ENCODE data around the gene EEF1E1.

Gene EEF1E1

DNA sequence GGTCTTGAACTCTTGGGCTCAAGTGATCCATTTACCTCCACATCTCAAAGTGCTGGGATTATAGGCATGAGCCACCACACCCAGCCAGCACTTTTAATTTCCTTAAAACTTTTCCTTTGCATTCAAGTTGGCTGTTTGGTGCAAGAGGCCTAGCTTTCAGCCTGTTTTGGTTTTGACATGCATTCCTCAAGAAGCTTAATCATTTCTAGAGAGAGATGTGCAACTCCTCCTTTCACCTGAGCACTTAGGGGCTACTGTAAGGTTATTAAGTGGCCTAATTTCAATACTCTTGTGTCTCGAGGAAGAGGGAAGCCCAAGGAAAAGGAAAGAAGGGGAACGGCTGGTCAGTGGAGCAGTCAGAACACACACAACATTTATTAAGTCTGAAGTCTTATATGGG, 24.4 kb downstream of the EEF1E1 start:
- no peak for DNase-seq (ENCODE audit: low read depth, low spot score)
- H3K27ac ChIP-seq (ENCODE audit: low read length): no peak overlapping the region
- no CpG with 5 or more reads among the region's 2 CpGs for WGBS (ENCODE audit: insufficient coverage, insufficient read length)

DNA sequence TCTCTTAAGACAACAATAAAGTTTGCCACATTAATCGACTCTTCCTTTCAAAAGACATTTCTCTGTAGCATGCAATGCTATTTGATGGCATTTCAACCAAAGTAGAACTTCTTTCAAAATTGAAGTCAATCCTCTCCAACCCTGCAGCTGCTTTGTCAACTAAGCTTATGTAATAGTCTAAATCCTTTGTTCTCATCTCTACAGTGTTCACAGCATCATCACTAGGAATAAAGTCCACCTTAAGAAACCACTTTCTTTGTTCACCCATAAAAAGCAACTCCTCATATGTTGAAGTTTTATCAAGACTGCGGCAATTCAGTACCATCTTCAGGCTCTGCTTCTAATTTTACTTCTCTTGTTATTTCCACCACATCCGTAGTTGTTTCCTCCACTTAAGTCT, 26.6 kb downstream of the EEF1E1 start:
- H3K27ac ChIP-seq (ENCODE audit: low read length): no peak overlapping the region
- H3K4me3 ChIP-seq (ENCODE audit: low read length): no peak overlapping the region
- H3K27me3 ChIP-seq (ENCODE audit: control insufficient read depth, insufficient read depth, low read length): no peaks in the 10 kb centered on the region
- WGBS (ENCODE audit: insufficient coverage, insufficient read length): no CpG with 5 or more reads among the region's 3 CpGs
- no peaks in the 10 kb centered on the region for H3K36me3 ChIP-seq (ENCODE audit: control insufficient read depth, insufficient read depth, low read length)
- DNase-seq (ENCODE audit: low read depth, low spot score): no peak
- no peaks in the 10 kb centered on the region for H3K4me1 ChIP-seq (ENCODE audit: control insufficient read depth, insufficient read depth, low read length)
- H3K9me3 ChIP-seq (ENCODE audit: control insufficient read depth, insufficient read depth, low read length): no peaks in the 10 kb centered on the region

More for the DNA sequence above, 24.4 kb downstream of the EEF1E1 start:
- no peaks in the 10 kb centered on the region for H3K4me1 ChIP-seq (ENCODE audit: control insufficient read depth, insufficient read depth, low read length)
- no peaks in the 10 kb centered on the region for H3K27me3 ChIP-seq (ENCODE audit: control insufficient read depth, insufficient read depth, low read length)
- no peaks in the 10 kb centered on the region for H3K9me3 ChIP-seq (ENCODE audit: control insufficient read depth, insufficient read depth, low read length)
- H3K4me3 ChIP-seq (ENCODE audit: low read length): no peak overlapping the region
- H3K36me3 ChIP-seq (ENCODE audit: control insufficient read depth, insufficient read depth, low read length): no peaks in the 10 kb centered on the region

DNA sequence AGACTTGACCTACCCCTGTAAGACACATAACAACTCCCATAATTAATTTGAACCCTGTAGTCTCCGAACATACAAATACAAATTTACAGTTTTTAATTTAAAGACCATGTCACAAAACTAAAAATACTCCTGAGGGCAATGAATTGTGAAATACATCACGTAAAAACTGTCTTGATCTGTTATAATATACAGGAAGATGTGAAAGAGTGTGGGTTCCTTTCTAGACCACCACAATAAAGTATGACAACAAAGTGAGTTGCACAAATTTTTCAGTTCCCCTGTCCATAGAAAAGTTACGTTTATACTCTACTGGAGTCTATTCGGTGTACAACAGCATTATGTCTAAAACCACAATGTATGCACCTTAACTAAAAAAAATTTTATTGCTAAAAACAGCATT, 27.2 kb downstream of the EEF1E1 start:
- Histone ChIP-seq H3K36me3 (ENCODE audit: control insufficient read depth, insufficient read depth, low read length) (no peaks in the 10 kb centered on the region), H3K9me3 (ENCODE audit: control insufficient read depth, insufficient read depth, low read length) (no peaks in the 10 kb centered on the region), H3K27me3 (ENCODE audit: control insufficient read depth, insufficient read depth, low read length) (no peaks in the 10 kb centered on the region), H3K27ac (ENCODE audit: low read length) (no peak overlapping the region), H3K4me3 (ENCODE audit: low read length) (no peak overlapping the region), H3K4me1 (ENCODE audit: control insufficient read depth, insufficient read depth, low read length) (no peaks in the 10 kb centered on the region)
- WGBS (ENCODE audit: insufficient coverage, insufficient read length): no CpG with 5 or more reads among the region's 4 CpGs
- DNase-seq (ENCODE audit: low read depth, low spot score): no peak

DNA sequence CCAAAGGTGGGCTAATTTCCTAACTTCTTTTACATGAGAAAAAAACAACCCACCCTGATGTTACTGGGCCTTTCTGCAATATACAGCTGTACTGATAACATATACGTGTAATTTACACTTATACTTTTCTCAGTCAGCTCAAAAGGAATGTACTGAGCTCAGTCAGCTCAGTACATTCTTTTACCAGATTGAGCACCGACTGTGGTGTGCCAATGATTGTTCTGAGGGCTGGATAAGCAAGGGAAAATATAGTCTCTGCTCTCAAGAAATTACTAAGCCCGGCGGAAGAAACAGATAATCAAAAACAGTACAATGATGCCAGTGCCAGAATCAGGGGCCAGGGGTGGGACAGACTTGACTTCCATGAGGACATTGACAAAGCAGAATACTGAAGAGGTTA, 28.1 kb downstream of the EEF1E1 start:
- whole genome bisulfite sequencing (ENCODE audit: insufficient coverage, insufficient read length): no CpG with 5 or more reads among the region's 4 CpGs
- Histone ChIP-seq H3K4me3 (ENCODE audit: low read length) (no peak overlapping the region), H3K9me3 (ENCODE audit: control insufficient read depth, insufficient read depth, low read length) (no peaks in the 10 kb centered on the region), H3K27ac (ENCODE audit: low read length) (no peak overlapping the region), H3K36me3 (ENCODE audit: control insufficient read depth, insufficient read depth, low read length) (no peaks in the 10 kb centered on the region), H3K4me1 (ENCODE audit: control insufficient read depth, insufficient read depth, low read length) (no peaks in the 10 kb centered on the region), H3K27me3 (ENCODE audit: control insufficient read depth, insufficient read depth, low read length) (no peaks in the 10 kb centered on the region)
- no peak for DNase-seq (ENCODE audit: low read depth, low spot score)

DNA sequence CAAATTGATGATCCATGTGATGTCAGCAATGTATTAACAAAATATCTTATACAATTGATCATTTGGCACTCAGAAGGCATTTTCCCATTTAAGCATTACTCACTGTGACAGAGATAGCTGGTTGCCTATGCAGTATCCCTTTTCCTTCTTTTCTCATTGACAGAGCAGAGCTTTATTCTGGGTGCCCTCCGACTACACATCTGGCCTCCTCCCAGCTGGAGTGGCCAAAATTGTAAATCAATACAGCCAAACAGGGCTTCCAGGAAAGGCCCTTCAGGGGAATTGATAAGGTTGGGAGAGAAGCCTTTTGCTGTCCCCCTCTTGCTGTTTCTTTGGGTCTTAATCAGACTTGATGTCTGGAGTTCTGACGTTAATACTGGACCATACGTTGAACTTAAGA, 28.6 kb downstream of the EEF1E1 start:
- no peak overlapping the region for H3K27ac ChIP-seq (ENCODE audit: low read length)
- DNase-seq (ENCODE audit: low read depth, low spot score): no peak
- no peaks in the 10 kb centered on the region for H3K4me1 ChIP-seq (ENCODE audit: control insufficient read depth, insufficient read depth, low read length)
- no peaks in the 10 kb centered on the region for H3K36me3 ChIP-seq (ENCODE audit: control insufficient read depth, insufficient read depth, low read length)
- no peaks in the 10 kb centered on the region for H3K27me3 ChIP-seq (ENCODE audit: control insufficient read depth, insufficient read depth, low read length)
- H3K9me3 ChIP-seq (ENCODE audit: control insufficient read depth, insufficient read depth, low read length): no peaks in the 10 kb centered on the region
- no CpG with 5 or more reads among the region's 3 CpGs for WGBS (ENCODE audit: insufficient coverage, insufficient read length)
- H3K4me3 ChIP-seq (ENCODE audit: low read length): no peak overlapping the region

DNA sequence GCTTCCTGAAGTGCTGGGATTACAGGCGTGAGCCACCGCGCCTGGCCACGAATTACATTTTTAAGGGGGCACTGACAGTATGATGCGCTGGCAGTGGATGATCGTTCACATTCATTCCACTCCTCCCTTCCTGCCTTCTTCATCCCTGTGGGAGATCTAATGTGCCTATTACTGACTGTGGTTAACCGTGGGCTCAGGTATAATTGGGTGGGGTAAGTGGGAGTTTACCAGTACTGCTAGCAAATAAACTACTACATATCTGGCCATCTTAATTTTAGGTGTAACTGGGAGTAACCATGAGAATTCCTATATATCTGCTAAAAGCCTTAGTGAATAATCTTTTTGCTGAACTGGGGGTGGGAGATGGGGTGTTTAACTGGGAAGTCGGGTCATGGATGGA, 31.6 kb downstream of the EEF1E1 start:
- no CpG with 5 or more reads among the region's 8 CpGs for WGBS (ENCODE audit: insufficient coverage, insufficient read length)
- no peaks in the 10 kb centered on the region for H3K4me1 ChIP-seq (ENCODE audit: control insufficient read depth, insufficient read depth, low read length)

DNA sequence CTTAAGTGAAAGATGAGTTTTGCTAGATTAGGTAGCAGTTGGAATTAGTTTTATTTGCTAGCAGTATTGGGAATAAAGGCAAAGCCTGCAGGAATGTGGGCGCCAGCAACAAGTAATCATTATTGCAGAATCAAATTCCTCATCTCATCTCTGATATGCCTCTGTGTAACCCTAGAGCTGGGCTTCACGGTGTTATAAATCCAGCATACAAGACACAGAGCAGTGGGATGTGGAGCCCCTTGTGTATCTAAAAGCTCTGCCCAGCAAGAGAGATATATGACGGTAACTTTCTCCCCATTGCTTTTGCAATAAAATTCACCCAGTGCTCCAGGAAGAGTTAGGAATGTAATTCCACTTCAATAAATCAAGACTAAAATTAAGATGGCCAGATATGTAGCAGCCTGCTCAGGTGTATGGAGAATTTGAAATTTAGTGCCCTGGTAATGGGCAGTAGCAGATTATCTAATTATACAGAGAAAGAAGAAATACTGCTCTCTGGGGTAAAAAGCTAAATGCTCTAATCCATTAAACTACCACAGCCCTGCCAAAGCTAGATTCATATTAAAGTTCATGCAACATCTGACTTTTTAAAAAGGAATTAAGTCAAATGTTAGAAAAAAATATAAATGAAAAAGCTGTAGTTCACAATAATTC, 32.6 kb downstream of the EEF1E1 start:
- no CpG with 5 or more reads among the region's 3 CpGs for WGBS (ENCODE audit: insufficient coverage, insufficient read length)
- Histone ChIP-seq H3K4me1 (ENCODE audit: control insufficient read depth, insufficient read depth, low read length) (no peaks in the 10 kb centered on the region), H3K27ac (ENCODE audit: low read length) (no peak overlapping the region), H3K36me3 (ENCODE audit: control insufficient read depth, insufficient read depth, low read length) (no peaks in the 10 kb centered on the region), H3K27me3 (ENCODE audit: control insufficient read depth, insufficient read depth, low read length) (no peaks in the 10 kb centered on the region), H3K4me3 (ENCODE audit: low read length) (no peak overlapping the region), H3K9me3 (ENCODE audit: control insufficient read depth, insufficient read depth, low read length) (no peaks in the 10 kb centered on the region)
- no peak for DNase-seq (ENCODE audit: low read depth, low spot score)

More for the DNA sequence above, 31.6 kb downstream of the EEF1E1 start:
- H3K4me3 ChIP-seq (ENCODE audit: low read length): no peak overlapping the region
- no peak overlapping the region for H3K27ac ChIP-seq (ENCODE audit: low read length)
- no peaks in the 10 kb centered on the region for H3K9me3 ChIP-seq (ENCODE audit: control insufficient read depth, insufficient read depth, low read length)
- H3K36me3 ChIP-seq (ENCODE audit: control insufficient read depth, insufficient read depth, low read length): no peaks in the 10 kb centered on the region
- no peak for DNase-seq (ENCODE audit: low read depth, low spot score)
- no peaks in the 10 kb centered on the region for H3K27me3 ChIP-seq (ENCODE audit: control insufficient read depth, insufficient read depth, low read length)

DNA sequence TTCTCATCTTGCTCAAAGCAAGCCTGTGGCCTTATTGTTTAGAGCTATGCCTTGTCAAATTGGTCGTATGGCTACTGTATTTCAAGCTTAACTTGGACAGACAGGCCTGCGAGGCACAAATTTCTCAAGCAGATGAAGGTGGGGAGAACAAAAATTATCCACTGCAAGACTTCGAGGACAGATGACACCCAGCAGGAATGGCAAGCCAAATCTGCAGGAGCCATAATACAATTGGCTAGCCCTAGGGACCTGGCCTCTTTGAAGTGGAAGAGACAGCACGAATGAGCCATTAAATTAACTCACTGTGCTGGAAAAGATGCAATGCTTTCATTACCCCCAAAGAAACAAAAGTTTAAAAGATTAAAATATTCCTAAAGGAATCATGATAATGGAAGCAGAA, 33.2 kb downstream of the EEF1E1 start:
- H3K36me3 ChIP-seq (ENCODE audit: control insufficient read depth, insufficient read depth, low read length): no peaks in the 10 kb centered on the region
- H3K27me3 ChIP-seq (ENCODE audit: control insufficient read depth, insufficient read depth, low read length): no peaks in the 10 kb centered on the region
- H3K27ac ChIP-seq (ENCODE audit: low read length): no peak overlapping the region
- whole genome bisulfite sequencing (ENCODE audit: insufficient coverage, insufficient read length): no CpG with 5 or more reads among the region's 4 CpGs
- no peaks in the 10 kb centered on the region for H3K4me1 ChIP-seq (ENCODE audit: control insufficient read depth, insufficient read depth, low read length)
- no peak overlapping the region for H3K4me3 ChIP-seq (ENCODE audit: low read length)
- no peak for DNase-seq (ENCODE audit: low read depth, low spot score)
- H3K9me3 ChIP-seq (ENCODE audit: control insufficient read depth, insufficient read depth, low read length): no peaks in the 10 kb centered on the region

DNA sequence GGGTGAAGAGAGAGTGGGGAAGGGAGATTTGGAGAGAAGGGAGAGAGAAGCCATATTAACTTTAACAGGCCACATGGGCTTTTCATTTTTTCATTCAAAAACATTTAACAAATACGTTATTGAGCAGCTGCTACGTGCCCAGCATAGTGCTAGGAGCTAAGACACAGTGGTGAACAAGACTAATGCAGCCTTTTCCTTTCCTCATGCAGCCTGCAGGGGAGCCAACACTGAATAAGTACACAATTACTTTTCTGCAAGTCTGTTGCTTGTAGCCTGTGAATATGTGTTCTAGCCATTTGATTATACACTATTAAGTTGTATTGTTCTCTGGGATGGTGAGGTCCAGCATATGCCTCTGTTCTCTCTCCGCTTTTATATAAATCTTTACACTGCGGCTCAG, 36.2 kb downstream of the EEF1E1 start:
- Histone ChIP-seq H3K9me3 (ENCODE audit: control insufficient read depth, insufficient read depth, low read length) (no peaks in the 10 kb centered on the region), H3K36me3 (ENCODE audit: control insufficient read depth, insufficient read depth, low read length) (no peaks in the 10 kb centered on the region), H3K4me1 (ENCODE audit: control insufficient read depth, insufficient read depth, low read length) (no peaks in the 10 kb centered on the region), H3K27me3 (ENCODE audit: control insufficient read depth, insufficient read depth, low read length) (no peaks in the 10 kb centered on the region), H3K4me3 (ENCODE audit: low read length) (no peak overlapping the region), H3K27ac (ENCODE audit: low read length) (no peak overlapping the region)
- no peak for DNase-seq (ENCODE audit: low read depth, low spot score)
- no CpG with 5 or more reads among the region's 4 CpGs for WGBS (ENCODE audit: insufficient coverage, insufficient read length)

DNA sequence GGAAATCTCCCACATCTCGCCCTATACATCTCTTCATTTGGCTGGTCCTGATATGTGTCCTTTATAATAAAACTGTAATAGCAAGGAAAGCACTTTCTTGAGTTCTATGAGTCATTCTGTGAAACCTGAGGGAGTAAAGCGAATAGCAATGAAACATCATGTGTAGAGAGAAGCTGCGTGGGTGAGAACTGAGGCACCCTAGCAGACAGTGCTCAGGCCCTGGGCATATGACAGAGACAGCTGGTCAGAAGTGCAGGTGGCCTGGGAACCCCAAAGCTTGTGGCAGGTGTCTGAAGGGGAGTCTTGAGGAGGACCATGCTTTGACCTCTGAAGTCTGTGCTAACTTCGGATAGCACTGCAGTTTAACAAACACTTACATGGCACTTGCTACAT, 36.8 kb downstream of the EEF1E1 start:
- no peaks in the 10 kb centered on the region for H3K27me3 ChIP-seq (ENCODE audit: control insufficient read depth, insufficient read depth, low read length)
- H3K4me1 ChIP-seq (ENCODE audit: control insufficient read depth, insufficient read depth, low read length): no peaks in the 10 kb centered on the region
- H3K36me3 ChIP-seq (ENCODE audit: control insufficient read depth, insufficient read depth, low read length): no peaks in the 10 kb centered on the region
- no peaks in the 10 kb centered on the region for H3K9me3 ChIP-seq (ENCODE audit: control insufficient read depth, insufficient read depth, low read length)
- no peak overlapping the region for H3K27ac ChIP-seq (ENCODE audit: low read length)
- DNase-seq (ENCODE audit: low read depth, low spot score): no peak
- no peak overlapping the region for H3K4me3 ChIP-seq (ENCODE audit: low read length)
- no CpG with 5 or more reads among the region's 4 CpGs for WGBS (ENCODE audit: insufficient coverage, insufficient read length)

All from iPS DF 6.9 (cell line).